B cell (primary cell): ENCODE results near the gene TMEM35B. TPM values are rescaled to one million over a fixed set of nuclear protein-coding genes. Genes with fewer than 3 reads are reported as not detected.
A peak's percentile ranks its signal among the peaks of the same experiment; 100 is the strongest.

Experiments
- ATAC-seq: fragments of 200-7000 bp; cut with Tn5 transposase; one replicate; pipeline ENCODE4 v1.10.0; 2021; ENCODE audit warnings: low read depth, mild to moderate bottlenecking, moderate number of reproducible peaks, moderate library complexity
- CTCF ChIA-PET: fragments of 350-600 bp; sonication (Branson Sonifier 250); formaldehyde crosslinking; loops from one replicate; lab custom pipeline; 2021; ENCODE audit warnings: antibody characterized with exemption, inconsistent platforms; lab: Charles Lee
- POLR2A ChIA-PET: fragments of 350-600 bp; sonication (Branson Sonifier 250); formaldehyde crosslinking; loops from one replicate; lab custom pipeline; 2021; ENCODE audit warnings: antibody characterized with exemption; lab: Charles Lee
- DNase-seq: peaks from one replicate; pipeline ENCODE4 v3.0.0; 2013
- H2AFZ ChIP-seq: 2 replicates; pipeline ENCODE4 v1.6.1; 2012; ENCODE audit warnings: mild to moderate bottlenecking, low read depth, low read length; ENCODE audit not compliant: insufficient read depth, poor library complexity, severe bottlenecking
- H3K27ac ChIP-seq, 2 donors: 1 replicate in 1 of 2; 2 replicates in 1 of 2; pipeline ENCODE4 v1.5.1; 2012 to 2013; ENCODE audit warnings: low read length in 2 of 2, mild to moderate bottlenecking in 2 of 2, moderate library complexity in 1 of 2
- H3K27me3 ChIP-seq, 4 experiments: fragments of 200-600 bp in 1 of 4; sonication (generic) in 1 of 4; replicated peaks in 1 of 4; 1 replicate in 2 of 4; 2 replicates in 2 of 4; pipeline versions ENCODE4 v1.6.1 to v1.7.0; 2013 to 2016; ENCODE audit warnings: low read length in 3 of 4, mild to moderate bottlenecking in 2 of 4, mixed read lengths in 1 of 4, moderate library complexity in 1 of 4; ENCODE audit not compliant: insufficient read depth in 4 of 4, control insufficient read depth in 3 of 4; ENCODE audit errors: control extremely low read depth in 1 of 4
- H3K36me3 ChIP-seq, 2 experiments: replicated peaks in 1 of 2; 1 replicate in 1 of 2; 2 replicates in 1 of 2; pipeline versions ENCODE4 v1.6.1 to v1.7.1; 2013; ENCODE audit warnings: low read length in 1 of 2; ENCODE audit not compliant: insufficient read depth in 2 of 2, control insufficient read depth in 1 of 2; ENCODE audit errors: control extremely low read depth in 1 of 2, extremely low read depth in 1 of 2
- H3K4me1 ChIP-seq, 2 donors: fragments of 200-600 bp in 1 of 2; sonication (generic) in 1 of 2; 1 replicate in 1 of 2; 2 replicates in 1 of 2; pipeline versions ENCODE4 v1.5.1 to v1.6.1; 2013 to 2017; ENCODE audit warnings: low read length in 2 of 2; ENCODE audit not compliant: control insufficient read depth in 2 of 2, insufficient read depth in 2 of 2
- H3K4me2 ChIP-seq: replicated peaks from 2 replicates; pipeline ENCODE3; 2012; ENCODE audit warnings: mild to moderate bottlenecking, low read depth, low read length; ENCODE audit not compliant: poor library complexity, severe bottlenecking
- H3K4me3 ChIP-seq, 5 experiments: fragments of 200-600 bp in 1 of 5; sonication (generic) in 1 of 5; 1 replicate in 3 of 5; 2 replicates in 2 of 5; pipeline versions ENCODE4 v1.5.1 to v1.7.0; 2011 to 2016; ENCODE audit warnings: low read length in 4 of 5, mild to moderate bottlenecking in 4 of 5, low read depth in 2 of 5, control low read depth in 1 of 5, moderate library complexity in 1 of 5; ENCODE audit not compliant: insufficient read depth in 1 of 5; ENCODE audit errors: control extremely low read depth in 1 of 5, extremely low read depth in 1 of 5
- H3K79me2 ChIP-seq: fragments of 200-600 bp; sonication (generic); one replicate; pipeline ENCODE4 v1.6.0; 2016; ENCODE audit warnings: low read length; ENCODE audit not compliant: control insufficient read depth, insufficient read depth
- H3K9ac ChIP-seq: fragments of 200-600 bp; sonication (generic); 2 replicates; pipeline ENCODE4 v1.6.1; 2017; ENCODE audit warnings: mild to moderate bottlenecking, low read length, moderate library complexity
- H3K9me3 ChIP-seq, 3 donors: one replicate each; pipeline versions ENCODE4 v1.6.1 to v1.7.1; 2013; ENCODE audit warnings: low read length in 2 of 3; ENCODE audit not compliant: control insufficient read depth in 2 of 3, insufficient read depth in 1 of 3; ENCODE audit errors: control extremely low read depth in 1 of 3
- H4K20me1 ChIP-seq: 2 replicates; pipeline ENCODE4 v1.6.0; 2012; ENCODE audit warnings: mild to moderate bottlenecking, low read length; ENCODE audit not compliant: insufficient read depth, control insufficient read depth, poor library complexity, severe bottlenecking
- H3K27ac Mint-ChIP-seq: one replicate; pipeline ENCODE4 v1.8.0; 2021; ENCODE audit warnings: mixed read lengths
- H3K27me3 Mint-ChIP-seq: one replicate; pipeline ENCODE4 v1.8.0; 2021; ENCODE audit warnings: mixed read lengths
- H3K4me1 Mint-ChIP-seq: one replicate; pipeline ENCODE4 v1.8.0; 2021; ENCODE audit warnings: mixed read lengths
- H3K4me3 Mint-ChIP-seq: one replicate; pipeline ENCODE4 v1.8.0; 2021; ENCODE audit warnings: mixed read lengths
- H3K9me3 Mint-ChIP-seq: one replicate; pipeline ENCODE4 v1.8.0; 2022; ENCODE audit warnings: mixed read lengths; ENCODE audit not compliant: insufficient read depth
- CTCF ChIP-seq: fragments of 200-600 bp; IDR thresholded peaks from one replicate; pipeline ENCODE4 v1.8.0; 2022; ENCODE audit warnings: antibody characterized with exemption, mild to moderate bottlenecking
- EZH2 ChIP-seq: IDR thresholded peaks from 2 replicates; pipeline ENCODE4 v1.6.1; 2012; ENCODE audit warnings: borderline replicate concordance, low read depth, mild to moderate bottlenecking, moderate library complexity, low read length; ENCODE audit not compliant: insufficient read depth, poor library complexity, severe bottlenecking
- WGBS: methylation state at CpG from one replicate; pipeline ENCODE4 v1.1.5; 2013; ENCODE audit warnings: missing lambda C conversion rate; ENCODE audit not compliant: insufficient coverage; 5-methylcytosine and 5-hydroxymethylcytosine counted together
- intact Hi-C: fragments of 100-400 bp; cut with micrococcal nuclease; formaldehyde crosslinking; loops from one replicate; pipeline ENCODE4 v1.10.0; 2022
- polyA plus RNA-seq: library from polyadenylated mRNA; depleted of rRNA; stranded (reverse); fragments of >200 nt; gene quantifications from 2 replicates; pipeline ENCODE4 v1.2.3, GENCODE V29; 2012
- total RNA-seq, 2 donors: library from RNA; stranded (reverse); fragments of 120-200 nt in 1 of 2; gene quantifications; 1 replicate in 1 of 2; 2 replicates in 1 of 2; pipeline versions ENCODE4 v1.2.3 to v1.2.4, GENCODE V29; 2013 to 2022

TMEM35B gene
- total and polyA plus RNA-seq, 2 donors (not counting 1 experiment from before 2014, with no cell fraction given), result 15.9 to 16.2 TPM

GRCh38 chr1:35030756-35031446 lies 45.8 kb upstream of the TMEM35B start:
- CTCF ChIA-PET, result interaction anchor here (0.7 to 4.2 kb wide), 5 partner anchors 9 to 237 kb away, joined by 3 to 12 read pairs (median 3); partner anchors contain the start of genes ZMYM1 and ZMYM4
- no peaks in the 10 kb centered on the region for H3K27me3 ChIP-seq
- peaks cover 9% of the 10 kb centered on the region for H4K20me1 ChIP-seq
- no peak for TF ChIP-seq CTCF
- no peak for TF ChIP-seq EZH2
- H3K9ac ChIP-seq, result peak overlapping the region; percentile 91
- peak overlapping the region; percentile 99 for H3K4me3 Mint-ChIP-seq
- peak overlapping the region; percentile 86 for H3K4me2 ChIP-seq
- H3K36me3 ChIP-seq, result peaks cover 9 to 14% of the 10 kb centered on the region in 2 experiments
- DNase-seq (peak; percentile 66), ATAC-seq (peak; percentile 22)
- peak overlapping the region; percentile 85 to 98 (median 96) for H3K4me3 ChIP-seq
- peaks cover 39% of the 10 kb centered on the region for H3K79me2 ChIP-seq
- H3K4me1 ChIP-seq, result peaks cover 19 to 23% of the 10 kb centered on the region in 2 donors
- H3K27me3 Mint-ChIP-seq, result no peaks in the 10 kb centered on the region
- POLR2A ChIA-PET, result interaction anchor here (1.1 to 2.3 kb wide), 3 partner anchors 46 to 171 kb away, joined by 4 to 18 read pairs (median 6); partner anchors contain the start of genes SMIM12, TMEM35B and ZMYM1
- intact Hi-C loops, result loop anchor here (1.0 to 5.0 kb wide), 6 partner anchors 46 to 526 kb away; partner anchors contain the start of genes KIAA0319L, NCDN, SFPQ and TMEM35B
- H3K4me1 Mint-ChIP-seq, result peaks cover 42% of the 10 kb centered on the region
- H3K9me3 Mint-ChIP-seq, result peaks cover 2% of the 10 kb centered on the region
- WGBS, result 0% methylated on average over 7 of the region's 17 CpGs
- peak overlapping the region; percentile 66 to 87 for H3K27ac ChIP-seq
- H2AFZ ChIP-seq, result peak overlapping the region; percentile 80
- peak overlapping the region; percentile 95 for H3K27ac Mint-ChIP-seq
- peaks cover 2 to 9% (median 7%) of the 10 kb centered on the region in 3 donors for H3K9me3 ChIP-seq
